Uterus (tissue), 2 donors: ENCODE measurements around the gene PDE4B.

Source experiments
- POLR2A ChIP-seq, 2 donors: fragments of 450-650 bp; IDR thresholded peaks; one replicate each; pipeline ENCODE4 v1.6.1; 2016; ENCODE audit warnings: antibody characterized with exemption in 2 of 2, mild to moderate bottlenecking in 1 of 2, moderate library complexity in 1 of 2
- TF ChIP-seq, protein P1 (sequence below), 4 experiments: fragments of 200-600 bp in 2 of 4; fragments of 450-650 bp in 2 of 4; sonication (generic) in 2 of 4; IDR thresholded peaks; one replicate each; pipeline ENCODE4 v1.5.1; 2016 to 2019; ENCODE audit warnings: antibody characterized with exemption in 4 of 4, mild to moderate bottlenecking in 2 of 4, moderate library complexity in 1 of 4

DNA sequence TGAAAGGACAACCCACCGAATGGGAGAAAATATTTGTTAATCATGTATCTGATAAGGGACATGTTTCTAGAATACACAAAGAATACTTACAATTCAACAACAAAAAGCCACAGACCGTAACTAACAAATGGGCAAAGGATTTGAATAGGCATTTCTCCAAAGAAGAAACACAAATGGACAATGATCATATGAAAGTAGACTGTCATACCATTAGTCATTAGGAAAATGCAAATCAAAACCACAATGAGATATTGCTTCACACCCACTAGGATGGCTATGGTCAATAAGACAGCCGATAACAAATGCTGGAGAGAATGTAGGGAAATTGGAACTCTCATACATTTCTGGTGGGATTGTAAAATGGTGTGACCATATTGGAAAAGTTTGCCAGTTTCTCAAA lies 374.1 kb downstream of the PDE4B start:
- TF ChIP-seq, protein P1, sequence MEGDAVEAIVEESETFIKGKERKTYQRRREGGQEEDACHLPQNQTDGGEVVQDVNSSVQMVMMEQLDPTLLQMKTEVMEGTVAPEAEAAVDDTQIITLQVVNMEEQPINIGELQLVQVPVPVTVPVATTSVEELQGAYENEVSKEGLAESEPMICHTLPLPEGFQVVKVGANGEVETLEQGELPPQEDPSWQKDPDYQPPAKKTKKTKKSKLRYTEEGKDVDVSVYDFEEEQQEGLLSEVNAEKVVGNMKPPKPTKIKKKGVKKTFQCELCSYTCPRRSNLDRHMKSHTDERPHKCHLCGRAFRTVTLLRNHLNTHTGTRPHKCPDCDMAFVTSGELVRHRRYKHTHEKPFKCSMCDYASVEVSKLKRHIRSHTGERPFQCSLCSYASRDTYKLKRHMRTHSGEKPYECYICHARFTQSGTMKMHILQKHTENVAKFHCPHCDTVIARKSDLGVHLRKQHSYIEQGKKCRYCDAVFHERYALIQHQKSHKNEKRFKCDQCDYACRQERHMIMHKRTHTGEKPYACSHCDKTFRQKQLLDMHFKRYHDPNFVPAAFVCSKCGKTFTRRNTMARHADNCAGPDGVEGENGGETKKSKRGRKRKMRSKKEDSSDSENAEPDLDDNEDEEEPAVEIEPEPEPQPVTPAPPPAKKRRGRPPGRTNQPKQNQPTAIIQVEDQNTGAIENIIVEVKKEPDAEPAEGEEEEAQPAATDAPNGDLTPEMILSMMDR (IDR thresholded peaks at IDR 0.05), result no peak
- TF ChIP-seq POLR2A (IDR thresholded peaks at IDR 0.05), result no peak
